GM21529 (cell line): ENCODE data around the gene PSMD3.
A peak's percentile ranks its signal among the peaks of the same experiment; 100 is the strongest.
"Not testable (repeated sequence)": the region's sequence is repeated elsewhere in the genome, so short reads cannot be mapped to it uniquely, and the experiment has no call there.

Experiments used
- ATAC-seq: cut with Tn5 transposase; IDR thresholded peaks from one replicate; pipeline ENCODE4 v1.9.1; 2021; ENCODE audit not compliant: unreplicated experiment

The PSMD3 gene

DNA sequence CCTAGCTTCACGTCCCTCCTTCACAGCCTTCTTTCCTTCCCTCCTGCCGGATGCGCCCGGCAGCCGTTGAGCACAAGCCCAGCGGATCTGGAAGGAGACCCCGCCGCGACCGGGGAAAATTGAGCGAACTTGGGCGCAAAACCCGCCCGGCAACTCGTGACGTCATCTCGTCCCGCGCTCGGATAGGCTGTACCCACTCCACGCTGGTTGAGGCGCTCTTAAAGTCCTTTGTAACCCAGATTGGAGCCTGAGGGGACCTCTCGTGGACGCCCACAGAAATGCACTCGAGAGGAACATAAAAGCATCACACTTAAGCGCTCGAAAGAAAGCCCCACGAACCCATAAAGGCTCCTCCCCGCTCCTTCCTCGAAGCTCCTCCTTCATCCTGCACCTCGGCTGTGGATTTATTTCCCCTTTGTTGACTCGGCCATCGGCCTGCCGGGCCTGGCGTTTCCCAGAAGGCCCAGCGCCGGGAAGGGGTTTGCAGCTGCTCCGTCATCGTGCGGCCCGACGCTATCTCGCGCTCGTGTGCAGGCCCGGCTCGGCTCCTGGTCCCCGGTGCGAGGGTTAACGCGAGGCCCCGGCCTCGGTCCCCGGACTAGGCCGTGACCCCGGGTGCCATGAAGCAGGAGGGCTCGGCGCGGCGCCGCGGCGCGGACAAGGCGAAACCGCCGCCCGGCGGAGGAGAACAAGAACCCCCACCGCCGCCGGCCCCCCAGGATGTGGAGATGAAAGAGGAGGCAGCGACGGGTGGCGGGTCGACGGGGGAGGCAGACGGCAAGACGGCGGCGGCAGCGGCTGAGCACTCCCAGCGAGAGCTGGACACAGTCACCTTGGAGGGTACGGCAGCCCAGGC, at the start of gene PSMD3:
PSMD3 (plus strand) TSS at position 457 of the 856 bp plus-strand sequence; CDS start at position 621, 164 bp downstream.
- ATAC-seq, result peak; percentile 93

DNA sequence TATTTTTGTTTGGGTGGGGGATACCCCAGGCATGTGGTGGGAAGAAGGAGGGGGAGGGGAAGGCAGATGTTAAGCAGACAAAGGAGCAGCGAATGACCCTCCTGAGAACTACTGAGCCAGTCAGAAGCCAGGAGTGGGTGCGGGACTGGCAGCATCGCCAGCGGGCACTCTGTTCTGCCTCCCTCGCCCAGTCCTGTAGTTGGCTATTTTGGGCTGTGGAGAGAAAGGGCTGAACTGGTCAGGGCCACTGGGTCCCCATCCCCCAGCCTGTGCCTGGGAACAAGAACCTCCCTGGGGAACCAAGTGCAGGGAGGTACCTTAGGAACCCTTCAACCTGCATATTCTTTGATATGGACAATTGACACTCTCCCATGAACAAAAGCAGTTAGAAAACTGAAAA, 46.7 kb upstream of the PSMD3 start:
- ATAC-seq, result no peak

DNA sequence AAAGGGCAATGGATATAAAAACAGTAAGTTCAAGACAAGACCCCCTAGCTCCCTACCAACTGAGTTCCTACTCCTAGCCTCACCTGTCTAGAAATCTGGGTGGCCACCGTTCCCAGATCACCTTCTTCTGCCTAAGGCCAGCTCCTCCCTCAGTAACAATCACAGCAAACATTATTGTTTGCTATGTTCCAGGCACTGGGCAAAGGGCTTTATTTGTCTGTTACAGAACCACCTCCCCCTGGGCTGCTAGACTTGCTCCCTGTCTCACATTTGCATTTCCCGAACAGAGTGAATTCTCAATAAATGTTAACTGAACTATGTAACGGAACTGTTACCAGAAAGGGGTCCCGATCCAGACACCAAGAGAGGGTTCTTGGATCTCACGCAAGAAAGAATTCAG, 46.3 kb upstream of the PSMD3 start:
- no peak for ATAC-seq

DNA sequence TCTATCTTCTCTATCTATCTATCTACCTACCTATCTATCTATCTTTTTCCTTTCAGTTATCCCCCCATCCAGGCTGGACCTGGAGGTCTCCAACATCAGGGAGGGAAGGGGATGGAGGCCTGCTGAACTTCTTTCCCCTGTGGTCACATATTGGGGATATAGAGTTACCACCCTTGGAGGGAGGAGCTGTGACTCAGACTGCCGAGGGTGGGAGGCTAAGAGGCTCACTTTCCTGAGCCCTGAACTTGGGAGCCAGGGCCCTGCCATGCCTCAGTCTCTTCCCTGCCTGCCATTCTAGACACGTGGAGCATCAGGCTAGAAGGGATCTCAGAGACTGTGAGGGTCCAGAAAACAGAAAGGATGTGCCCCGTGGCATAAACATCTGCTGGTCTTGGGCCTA, 44.7 kb upstream of the PSMD3 start:
- no peak for ATAC-seq

DNA sequence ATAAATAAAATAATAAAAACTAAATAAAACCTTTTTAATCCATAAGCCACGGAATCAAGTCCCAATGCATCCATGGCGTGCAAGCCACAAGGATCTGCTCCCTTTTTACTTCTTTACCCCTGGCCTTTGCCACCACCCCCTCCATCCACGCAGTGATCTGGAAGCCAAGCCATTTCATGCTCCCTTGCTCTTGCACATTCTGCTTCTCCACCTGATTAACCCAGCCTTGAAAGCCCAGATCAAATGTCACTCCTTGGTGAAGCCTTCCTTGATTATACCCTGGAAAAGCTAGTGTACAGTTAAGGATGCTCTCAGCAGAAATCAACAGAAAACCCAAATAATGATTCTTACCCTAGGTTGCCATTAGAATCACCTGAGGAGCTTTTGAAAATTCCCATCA, 43.2 kb upstream of the PSMD3 start:
- ATAC-seq, result no peak

DNA sequence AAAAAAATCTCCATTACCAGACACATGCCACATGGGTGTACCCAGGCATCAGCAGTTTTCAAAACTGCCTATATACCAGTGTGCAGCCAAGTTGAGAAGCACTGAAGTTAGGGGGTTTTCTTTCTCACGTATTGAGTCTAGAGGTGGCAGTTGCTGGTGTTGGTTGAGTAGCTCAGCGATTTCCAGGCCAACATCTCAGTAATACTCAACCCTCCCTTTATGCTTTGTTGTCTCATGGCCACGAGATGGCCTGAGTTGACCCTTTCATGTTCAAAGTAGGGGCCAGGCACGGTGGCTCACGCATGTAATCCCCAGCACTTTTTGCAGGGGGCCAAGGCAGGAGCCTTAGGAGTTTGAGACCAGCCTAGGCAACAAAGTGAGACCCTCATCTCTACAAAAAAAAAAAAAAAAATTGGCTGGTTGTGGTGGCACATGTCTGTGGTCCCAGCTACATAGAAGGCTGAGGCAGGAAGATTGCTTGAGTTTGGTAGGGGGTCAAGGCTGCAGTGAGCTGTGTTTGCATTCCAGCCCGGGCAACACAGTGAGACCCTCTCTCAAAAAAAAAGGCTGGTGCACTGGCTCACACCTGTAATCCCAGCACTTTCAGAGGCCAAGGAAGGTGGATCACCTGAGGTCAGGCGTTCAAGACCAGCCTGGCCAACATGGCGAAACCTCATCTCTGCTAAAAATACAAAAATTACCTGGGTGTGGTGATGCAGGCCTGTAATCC, 42.3 kb upstream of the PSMD3 start:
- ATAC-seq, result no peak

DNA sequence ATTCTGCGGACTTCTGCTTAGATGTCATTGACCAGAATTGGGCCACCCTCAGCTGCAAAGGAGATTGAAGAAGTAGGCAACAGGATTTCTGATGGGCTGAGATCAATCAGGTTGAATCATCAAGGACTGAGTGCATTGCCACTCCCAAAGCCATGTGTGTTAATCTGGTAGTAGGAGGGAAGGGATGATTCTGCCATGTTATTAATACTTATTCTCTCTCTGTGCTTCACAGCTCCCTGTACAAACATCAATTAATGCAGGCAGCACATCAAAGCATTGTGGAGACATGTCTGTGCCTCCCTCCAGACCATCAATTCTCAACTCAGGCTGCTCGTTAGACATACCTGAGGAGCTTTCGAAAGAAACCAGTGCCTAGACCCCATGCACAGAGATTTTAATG, 41.5 kb upstream of the PSMD3 start:
- no peak for ATAC-seq

DNA sequence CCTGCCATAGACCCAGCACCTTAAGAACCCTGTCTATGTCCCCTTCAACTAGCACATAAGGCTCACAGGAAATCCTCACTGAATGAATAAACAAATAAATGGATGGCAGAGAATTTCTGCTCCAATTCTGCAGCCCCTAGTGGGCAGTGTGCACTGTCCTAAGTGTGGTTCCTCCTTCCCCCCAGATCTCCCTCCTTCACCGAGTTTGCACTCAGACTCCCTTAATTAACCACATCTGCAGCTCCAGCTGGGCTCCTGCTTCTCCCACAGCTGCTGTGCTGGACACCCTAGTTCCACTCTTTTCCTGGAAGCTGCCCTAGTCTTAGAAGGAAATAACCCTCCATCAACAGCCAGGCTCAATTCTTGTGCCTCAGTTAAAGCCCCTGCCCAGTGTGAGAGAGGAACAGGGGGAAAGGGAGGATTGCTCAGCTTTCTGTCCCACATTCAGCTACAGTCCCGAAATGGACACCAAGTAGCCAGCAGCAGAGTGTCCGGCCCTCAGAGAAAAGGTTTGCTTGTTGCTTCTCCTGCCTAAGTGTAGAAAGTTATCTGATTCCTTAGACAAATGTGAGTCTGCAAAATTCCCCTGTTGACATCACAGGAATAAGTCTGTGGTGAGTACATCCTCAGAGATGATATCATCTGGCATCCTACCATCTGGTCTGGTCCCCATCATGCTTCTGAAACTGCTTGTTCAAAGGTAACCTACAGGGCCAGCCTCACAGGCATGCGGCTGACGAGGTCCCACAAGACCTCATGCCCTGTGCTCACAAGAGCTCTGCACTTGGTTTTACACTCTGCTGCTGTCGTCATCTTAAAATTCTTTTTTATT, 40.8 kb upstream of the PSMD3 start:
- ATAC-seq, result no peak

DNA sequence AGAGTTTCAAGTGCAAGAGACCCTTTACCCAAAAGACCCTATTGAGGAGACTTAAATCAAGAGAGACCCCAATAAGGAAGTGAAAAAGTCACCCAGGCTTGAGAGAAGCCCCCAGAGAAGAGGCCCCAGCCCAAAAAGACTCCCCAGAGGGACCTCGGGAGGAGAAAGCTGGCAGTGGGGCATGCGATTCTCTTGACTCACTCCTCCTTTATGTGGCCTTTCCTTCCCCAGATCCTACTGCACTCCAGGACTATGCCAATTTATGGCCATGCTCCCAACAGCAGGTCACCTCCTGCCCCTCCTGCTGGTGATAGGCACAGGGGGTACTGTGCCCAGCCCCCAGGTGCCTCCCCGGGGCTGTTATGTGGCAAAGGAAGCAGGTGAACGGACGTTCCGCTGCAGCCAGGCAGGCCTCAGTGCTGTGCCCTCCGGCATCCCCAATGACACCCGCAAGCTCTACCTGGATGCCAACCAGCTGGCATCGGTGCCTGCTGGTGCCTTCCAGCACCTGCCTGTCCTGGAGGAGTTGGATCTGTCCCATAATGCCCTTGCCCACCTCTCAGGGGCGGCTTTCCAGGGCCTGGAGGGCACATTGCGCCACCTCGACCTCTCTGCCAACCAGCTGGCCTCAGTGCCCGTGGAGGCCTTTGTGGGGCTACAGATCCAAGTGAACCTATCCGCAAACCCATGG, 36.8 kb upstream of the PSMD3 start:
- ATAC-seq, result no peak

DNA sequence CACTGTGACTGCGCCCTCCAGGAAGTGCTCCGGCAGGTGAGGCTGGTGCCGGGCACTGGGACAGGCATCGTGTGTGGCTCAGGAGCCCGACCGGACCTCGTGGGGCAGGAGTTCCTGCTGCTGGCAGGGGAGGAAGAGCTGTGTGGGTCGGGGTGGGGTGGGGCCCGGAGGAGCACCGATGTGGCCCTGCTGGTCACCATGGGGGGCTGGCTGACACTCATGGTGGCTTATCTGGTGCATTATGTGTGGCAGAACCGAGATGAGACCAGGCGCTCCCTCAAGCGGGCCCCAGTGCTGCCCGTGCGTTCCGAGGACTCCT, 36.3 kb upstream of the PSMD3 start:
- ATAC-seq, result no peak

DNA sequence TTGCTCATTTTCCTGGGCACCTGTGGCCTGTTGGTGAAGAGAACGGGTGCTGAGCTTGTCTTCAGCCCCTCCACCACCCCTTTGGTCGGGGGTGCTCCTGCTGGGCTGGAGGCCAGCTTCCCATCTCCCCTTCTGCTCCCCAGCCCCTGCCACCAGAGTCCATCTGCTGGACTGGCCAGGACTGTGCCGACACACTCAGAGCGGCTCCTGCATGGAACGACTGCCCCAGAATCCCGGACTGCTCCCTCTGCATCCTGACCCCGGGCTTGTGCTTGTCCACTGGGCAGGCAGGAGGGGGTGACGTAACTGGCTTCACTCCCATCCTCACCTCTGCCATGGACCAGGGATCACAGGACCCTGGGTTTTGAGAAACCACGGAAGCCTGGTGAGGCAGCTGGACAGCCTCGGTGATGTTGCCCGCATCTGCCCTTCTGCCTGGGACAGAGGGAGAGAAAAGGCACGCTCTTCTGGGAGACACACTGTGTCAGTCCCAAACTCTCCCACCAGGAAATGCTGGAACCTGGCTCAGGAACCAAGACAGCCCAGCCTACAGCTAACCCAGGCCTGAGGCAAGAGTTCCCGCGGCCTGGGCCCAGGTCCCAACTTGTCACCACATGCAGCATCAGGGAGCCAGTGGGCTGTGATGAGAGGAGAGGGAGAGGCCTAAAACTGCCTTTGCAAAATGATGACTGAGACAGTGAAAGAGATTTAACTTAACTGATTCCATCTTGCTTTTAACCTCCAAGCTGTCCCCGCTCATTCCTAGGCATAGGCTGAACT, 33.9 kb upstream of the PSMD3 start:
- ATAC-seq, result no peak

DNA sequence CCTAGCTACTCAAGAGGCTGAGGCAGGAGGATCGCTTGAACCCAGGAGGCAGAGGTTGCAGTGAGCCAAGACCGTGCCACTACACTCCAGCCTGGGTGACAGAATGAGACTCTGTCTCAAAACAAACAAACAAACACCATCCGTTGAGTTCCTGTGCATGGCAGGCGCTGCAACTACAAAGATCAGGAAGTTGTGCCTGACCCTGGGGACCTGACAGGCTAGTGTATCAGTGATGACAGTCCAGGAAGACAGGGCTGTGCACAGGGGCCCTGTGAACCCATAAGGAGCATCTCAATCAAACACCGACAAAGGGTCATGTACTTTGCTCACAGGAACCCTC, 32.1 kb upstream of the PSMD3 start:
- ATAC-seq, result not testable (repeated sequence)

DNA sequence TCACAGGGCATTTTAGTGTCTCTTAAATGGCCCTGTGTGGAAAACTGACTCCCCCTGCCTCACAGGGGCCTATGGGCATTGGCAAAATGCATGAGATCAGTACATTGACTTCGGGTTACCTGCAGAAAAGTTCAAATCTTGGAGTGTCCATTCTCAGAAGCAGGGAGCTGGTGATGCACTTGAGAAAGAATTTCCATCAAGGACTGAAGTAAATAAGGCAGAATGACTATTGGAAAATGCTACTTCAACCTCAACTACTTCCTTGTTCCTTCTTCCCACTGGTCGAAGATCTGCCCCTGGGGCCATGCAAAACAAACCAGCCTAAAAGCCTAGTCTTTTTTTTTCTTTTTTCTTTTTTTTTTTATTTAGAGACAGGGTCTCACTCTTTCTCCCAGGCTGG, 31.6 kb upstream of the PSMD3 start:
- no peak for ATAC-seq

DNA sequence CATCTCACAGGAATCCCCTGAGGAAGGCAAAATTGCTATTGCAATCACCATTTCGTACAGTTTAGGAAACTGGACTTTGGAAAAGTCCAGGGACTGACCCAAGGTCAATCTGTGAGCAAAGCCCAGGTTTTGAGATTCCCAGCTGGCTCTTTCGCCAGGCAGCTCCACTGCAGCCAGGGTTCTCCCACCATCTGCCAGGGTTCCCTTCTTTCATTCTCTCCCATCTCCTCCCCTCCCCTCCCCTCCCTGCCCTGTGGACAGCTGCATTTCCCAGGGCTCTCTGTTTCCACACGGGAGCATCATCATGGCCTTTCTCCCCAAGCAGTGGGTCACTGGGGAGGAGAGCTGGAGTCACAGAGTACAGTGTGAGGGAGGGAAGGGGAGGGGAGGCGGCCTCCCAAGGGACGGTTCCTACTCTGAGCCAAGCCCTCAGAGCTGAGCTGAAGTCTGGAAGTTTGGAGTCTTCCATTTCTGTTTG, 29.7 kb upstream of the PSMD3 start:
- no peak for ATAC-seq

DNA sequence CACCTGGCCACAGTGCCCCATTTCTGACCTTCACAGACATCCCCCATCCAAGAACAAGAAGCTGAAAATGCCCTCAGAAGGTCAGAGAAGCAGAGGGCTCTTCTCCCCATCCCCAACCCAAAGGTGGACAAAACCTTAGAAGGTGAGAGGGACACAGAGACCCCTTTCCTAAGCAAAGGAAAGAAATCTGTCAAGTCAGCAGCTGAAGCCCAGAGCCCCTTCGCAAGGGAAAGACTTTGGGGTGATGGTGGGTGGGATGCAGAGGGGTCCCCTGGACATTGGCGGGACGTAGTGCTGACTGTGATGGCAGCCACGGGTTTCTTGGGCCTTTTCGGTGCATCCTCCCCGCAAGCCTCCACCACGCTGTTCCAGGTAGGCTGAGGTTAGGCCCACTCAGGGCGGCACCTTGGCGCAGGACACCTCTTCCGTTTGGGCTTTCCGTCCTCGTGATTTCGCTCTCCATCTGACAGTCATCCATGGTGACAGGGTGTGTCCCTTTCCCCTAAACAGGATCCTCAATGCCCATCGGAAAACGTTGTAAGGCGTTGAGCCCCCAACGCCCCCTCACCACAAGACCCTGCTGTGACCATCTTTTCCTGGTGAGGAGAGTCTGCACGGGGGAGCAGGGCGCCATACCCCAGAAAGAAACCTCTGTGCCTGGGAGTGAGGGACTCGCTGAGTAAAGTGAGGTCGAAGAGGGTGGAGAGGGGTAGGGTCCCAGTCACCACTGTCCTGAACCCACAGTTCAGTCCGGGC, 28.5 kb upstream of the PSMD3 start:
- ATAC-seq, result no peak

DNA sequence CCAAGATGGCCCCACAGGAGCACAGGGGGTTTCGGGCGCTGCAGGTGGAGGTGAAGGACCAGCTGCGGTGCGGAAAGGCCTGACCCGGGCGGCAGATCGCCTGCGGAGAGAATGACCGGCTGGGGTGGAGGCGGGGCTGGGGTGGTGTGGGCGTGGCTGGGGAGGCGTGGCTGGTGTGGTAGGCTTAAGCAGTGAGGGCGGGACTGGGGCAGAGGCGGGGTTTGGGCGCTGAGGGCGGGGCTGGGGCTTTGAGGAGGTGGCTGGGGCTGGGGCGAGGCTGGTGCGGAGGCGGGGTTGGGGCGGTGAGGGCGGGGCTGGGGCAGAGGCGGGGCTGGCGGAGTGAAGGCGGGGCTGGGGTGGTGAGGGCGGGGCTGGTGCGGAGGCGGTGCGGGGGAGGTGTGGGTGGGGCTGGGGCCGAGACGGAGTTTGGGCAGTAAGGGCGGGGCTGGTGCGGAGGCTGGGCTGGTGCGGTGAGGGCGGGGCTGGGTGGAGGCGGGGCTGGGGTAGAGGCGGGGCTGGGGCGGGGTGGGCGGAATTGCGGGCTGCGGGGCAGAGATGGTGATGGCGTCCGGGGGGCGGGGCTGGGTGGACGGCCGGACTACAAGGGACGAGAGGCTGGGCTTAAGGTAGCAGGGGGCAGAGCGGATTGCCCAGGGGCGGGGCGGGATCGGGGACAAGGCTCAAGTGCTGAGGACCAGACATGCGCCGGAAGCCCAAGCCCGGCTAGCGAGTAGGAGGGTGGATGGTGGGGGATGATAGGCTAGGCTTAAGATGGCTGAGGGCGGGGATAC, 27.7 kb upstream of the PSMD3 start:
- ATAC-seq, result peak; percentile 76

DNA sequence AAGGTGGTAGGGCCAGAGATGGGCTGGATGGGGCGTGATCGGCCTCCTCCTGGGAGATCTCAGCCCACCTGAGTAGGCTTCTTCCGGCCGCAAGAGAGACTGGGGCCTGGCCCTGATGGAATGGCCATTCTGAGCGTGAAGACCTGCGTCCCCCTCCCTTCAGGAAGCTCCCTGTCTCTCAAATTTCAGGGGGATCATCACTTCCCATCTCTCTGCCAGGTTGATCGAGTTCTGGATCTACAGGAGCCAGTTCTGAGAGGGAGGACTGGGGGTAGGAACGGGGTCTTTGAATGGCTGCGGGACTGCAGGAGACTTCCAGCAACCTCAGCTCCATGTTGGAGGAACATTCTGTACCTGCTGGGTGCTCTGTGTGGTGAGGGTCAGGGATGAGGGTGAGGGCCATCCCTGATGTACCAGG, 27.1 kb upstream of the PSMD3 start:
- no peak for ATAC-seq

DNA sequence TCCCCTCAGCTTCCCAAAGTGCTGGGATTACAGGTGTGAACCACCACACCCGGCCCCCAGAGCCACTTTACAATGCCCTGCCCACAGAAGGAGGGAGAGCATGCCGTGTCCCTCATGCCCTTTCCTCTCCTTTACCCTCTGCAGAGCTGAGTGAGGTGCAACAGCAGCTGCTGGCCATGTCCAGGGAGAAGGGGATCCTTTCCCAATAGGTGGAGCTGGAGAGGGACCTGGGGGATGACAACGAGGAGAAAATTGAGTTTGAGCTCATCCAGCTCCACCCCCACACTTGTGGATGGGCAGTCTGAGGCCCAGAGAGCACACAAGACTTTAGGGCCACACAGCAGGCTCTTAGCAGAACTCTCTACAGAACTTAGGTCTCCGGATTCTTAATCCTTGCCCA, 25.7 kb upstream of the PSMD3 start:
- no peak for ATAC-seq

DNA sequence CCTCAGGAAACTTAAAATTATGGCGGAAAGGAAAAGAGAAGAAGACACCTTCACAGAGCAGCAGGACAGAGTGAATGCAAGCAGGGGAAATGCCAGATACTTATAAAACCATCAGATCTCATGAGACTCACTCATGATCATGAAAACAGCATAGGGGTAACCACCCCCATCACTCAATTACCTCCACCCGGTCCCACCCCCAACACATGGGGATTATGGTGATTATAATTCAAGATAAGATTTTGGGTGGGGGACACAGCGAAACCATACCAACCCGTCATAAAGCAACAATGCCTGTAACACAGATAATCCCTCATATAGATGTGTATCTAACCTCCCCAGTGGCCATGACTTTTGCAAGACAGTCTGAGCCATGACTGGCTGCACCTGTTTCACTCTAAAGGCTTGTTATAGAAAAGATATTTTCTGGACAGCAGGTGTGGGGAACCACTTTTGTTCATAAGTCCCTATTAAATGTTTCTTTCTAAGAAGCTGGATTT, 24.8 kb upstream of the PSMD3 start:
- ATAC-seq, result no peak
